GM19467 (cell line): ENCODE results near the gene KCNK1.

Source experiments
- ATAC-seq: cut with Tn5 transposase; IDR thresholded peaks from one replicate; pipeline ENCODE4 v1.9.1; 2021; ENCODE audit warnings: mild to moderate bottlenecking, moderate library complexity; ENCODE audit not compliant: unreplicated experiment

The KCNK1 gene

GRCh38 chr1:233635765-233636502 lies 22.0 kb downstream of the KCNK1 start:
- ATAC-seq: no peak

GRCh38 chr1:233636503-233636877 lies 22.6 kb downstream of the KCNK1 start:
- ATAC-seq: no peak

- no peak for ATAC-seq
These were observed 24.6 kb downstream of the KCNK1 start for GRCh38 chr1:233638513-233638912.

GRCh38 chr1:233639611-233640010 lies 25.7 kb downstream of the KCNK1 start:
- ATAC-seq: no peak

GRCh38 chr1:233640179-233640578 lies 26.3 kb downstream of the KCNK1 start:
- ATAC-seq: no peak

DNA sequence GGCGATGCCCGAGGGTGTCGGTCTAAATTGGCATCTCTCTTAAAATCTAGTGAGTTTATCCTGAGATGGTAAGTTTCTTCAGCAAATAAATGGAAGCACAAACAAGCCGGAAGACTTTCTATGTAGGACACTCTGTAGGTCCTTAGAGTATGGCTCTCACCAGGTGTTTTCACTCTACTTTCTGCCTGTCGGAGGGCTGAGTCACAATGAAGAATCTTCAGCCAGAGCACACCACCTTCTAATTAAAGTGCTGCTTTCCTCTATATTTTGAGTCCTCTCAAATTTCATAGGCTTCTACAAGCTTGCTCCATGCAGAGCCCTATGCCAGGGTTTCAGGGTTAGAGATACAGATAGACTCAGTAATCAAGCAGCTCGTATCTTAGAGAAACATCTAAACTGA lies 27.1 kb downstream of the KCNK1 start:
- no peak for ATAC-seq

GRCh38 chr1:233647073-233647472 lies 33.2 kb downstream of the KCNK1 start:
- ATAC-seq: no peak

- no peak for ATAC-seq
These were observed 33.7 kb downstream of the KCNK1 start for GRCh38 chr1:233647636-233648035.

GRCh38 chr1:233651061-233651460 lies 37.2 kb downstream of the KCNK1 start:
- no peak for ATAC-seq

DNA sequence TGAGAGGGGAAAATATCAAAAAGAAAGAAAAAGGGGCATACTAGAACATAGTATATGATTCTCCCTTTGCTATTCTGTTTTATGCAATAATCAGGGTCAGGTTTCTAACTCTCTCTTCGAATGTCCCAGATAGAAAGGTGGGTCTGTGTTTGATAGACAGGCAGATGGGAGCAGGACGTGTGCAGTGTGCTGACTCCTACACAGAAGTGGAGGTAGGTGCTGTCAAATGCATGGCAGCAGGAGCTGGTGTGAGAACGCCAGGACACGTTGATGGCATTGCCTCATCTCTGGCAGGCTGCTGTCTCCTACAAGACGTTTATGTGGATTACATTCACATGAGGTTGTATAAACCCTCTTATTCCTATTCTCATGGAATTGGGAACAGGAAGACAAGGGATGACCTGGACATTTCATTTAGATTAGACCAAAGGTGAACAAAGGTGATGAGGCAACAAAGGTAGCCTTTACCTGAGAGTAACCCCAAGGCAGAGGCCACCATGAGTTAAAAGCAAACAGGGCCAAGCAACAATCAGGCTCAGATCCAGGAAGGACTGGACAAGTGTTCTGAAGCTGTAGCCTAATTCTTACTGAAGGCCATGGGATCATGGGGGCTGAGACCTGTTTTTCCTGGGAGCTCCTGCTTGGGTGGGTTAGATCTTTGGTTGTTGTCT lies 37.8 kb downstream of the KCNK1 start:
- no peak for ATAC-seq

- no peak for ATAC-seq
These were observed 38.6 kb downstream of the KCNK1 start for GRCh38 chr1:233652526-233652925.

DNA sequence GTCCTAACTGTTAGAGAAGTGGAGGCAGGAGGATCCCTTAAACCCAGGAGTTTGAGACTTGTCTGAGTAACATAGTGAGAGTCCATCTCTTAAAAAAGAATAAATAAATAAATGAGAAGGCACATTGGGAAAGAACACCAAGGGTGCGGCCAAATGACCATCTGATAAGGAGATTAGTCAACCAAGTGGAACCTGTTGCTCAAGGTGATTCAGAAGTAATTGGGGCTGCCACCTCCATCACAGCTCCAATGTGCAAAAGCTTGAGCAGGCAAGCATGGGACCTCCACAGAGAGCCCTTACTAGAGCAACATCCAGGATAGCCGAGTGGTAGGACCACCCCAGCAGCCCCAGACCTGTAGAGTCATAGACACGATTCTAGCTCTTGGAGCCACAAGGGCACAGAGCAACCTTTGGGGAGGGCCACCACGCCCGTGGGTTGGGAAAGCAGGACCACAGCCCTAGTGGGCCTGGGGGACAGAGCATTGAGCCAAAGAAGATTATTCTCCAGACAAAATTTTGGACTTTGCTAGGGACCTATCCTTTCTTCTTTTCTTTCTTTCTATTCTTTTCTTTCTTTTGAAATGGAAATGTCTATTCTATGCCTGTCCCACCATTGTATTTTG lies 40.9 kb downstream of the KCNK1 start:
- no peak for ATAC-seq

- no peak for ATAC-seq
These were observed 41.4 kb downstream of the KCNK1 start for GRCh38 chr1:233655301-233655740.

DNA sequence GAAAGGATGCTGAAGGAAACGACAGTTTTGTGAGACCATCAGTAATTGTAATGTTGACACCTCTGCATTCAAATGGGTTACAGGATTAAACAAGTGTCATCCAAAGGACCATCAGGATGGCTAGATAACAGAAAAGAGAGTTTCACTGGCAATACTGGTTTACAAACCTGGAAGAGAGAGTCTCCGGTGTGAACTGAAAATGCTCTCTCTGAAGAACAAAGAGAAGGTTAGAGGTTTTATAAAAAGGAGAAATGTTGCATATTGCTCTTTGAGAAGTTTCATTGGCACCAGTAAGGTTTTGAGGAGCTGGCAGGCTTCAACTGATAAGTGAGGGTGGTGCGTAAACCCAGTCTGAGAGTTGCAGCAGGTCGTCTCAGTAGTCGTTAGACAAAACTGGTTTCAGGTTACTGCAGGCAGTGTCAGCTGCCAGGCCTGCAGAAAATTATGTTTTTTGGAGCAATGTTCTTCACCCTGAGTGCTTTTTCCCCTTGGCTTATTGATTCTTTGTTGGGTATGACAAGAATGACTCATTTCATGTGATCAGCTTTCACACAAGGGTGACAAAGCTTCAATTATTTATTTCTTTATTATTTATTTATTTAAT lies 42.2 kb downstream of the KCNK1 start:
- no peak for ATAC-seq

DNA sequence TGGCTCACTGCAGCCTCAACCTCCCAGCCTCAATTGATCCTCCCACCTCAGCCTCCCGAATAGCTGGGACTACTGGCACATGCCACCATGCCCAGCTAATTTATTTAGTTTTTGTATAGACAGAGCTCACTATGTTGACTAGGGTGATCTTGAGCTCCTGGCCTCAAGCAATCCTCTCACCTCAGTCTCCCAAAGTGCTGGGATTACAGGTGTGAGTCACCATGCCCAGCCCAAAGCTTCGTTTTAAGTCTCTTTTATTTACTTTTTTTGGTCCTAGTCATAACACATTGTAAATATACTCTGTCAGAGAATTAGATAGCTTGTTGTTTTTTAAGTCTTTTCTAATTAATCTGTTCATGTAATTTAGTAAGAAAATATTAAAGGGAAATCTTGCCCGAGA lies 42.8 kb downstream of the KCNK1 start:
- ATAC-seq: no peak

- ATAC-seq: no peak
These were observed 43.6 kb downstream of the KCNK1 start for GRCh38 chr1:233657466-233657865.

GRCh38 chr1:233659495-233659894 lies 45.6 kb downstream of the KCNK1 start:
- ATAC-seq: no peak

GRCh38 chr1:233661376-233662159 lies 47.7 kb downstream of the KCNK1 start:
- ATAC-seq: no peak

- ATAC-seq: no peak
These were observed 48.8 kb downstream of the KCNK1 start for GRCh38 chr1:233662575-233663304.

- ATAC-seq: no peak
These were observed 50.3 kb downstream of the KCNK1 start for GRCh38 chr1:233664253-233664652.
